Measurements from ENCODE around the gene CRELD1. TPM values are rescaled to one million over a fixed set of nuclear protein-coding genes. Genes with fewer than 3 reads are reported as not detected.

CRELD1 gene
- total and polyA plus RNA-seq, 9 of the 15 experiments (the other 6 are each of a cell fraction or from before 2014, with no cell fraction given), result 3.3 to 25.8 (median 16.5) TPM

DNA sequence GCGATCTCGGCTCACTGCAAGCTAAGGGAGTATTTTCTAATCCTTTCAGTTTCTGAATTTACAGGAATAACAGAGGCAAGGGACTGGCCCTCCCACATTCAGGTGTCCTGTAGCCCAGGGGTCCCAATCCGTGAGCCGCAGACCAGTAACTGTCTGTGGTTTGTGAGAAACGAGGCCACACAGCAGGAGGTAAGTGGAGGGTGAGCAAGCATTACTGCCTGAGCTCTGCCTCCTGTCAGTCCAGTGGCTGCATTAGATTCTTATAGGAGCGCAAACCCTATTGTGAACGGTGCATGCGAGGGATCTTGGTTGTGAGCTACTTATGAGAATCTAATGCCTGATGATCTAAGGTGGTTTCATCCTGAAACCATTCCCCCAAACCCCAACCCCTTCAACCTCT is 21.8 kb upstream of the CRELD1 start (continued):
- TF ChIP-seq ZBTB7A (IDR thresholded peaks at IDR 0.05; ENCODE audit: borderline replicate concordance, control insufficient read depth, low read depth, low read length) (peak; percentile 79), ZNF212 (CRISPR knock-in tag; IDR thresholded peaks at IDR 0.05) (no peak), MAFK (IDR thresholded peaks at IDR 0.05; ENCODE audit: low read length) (0 out of 2 replicates have a peak, but pooled peaks have one; percentile 20), JUND (IDR thresholded peaks at IDR 0.05; ENCODE audit: borderline replicate concordance, low read depth, low read length) (0 out of 2 replicates have a peak, but pooled peaks have one; percentile 16), JUND (tag; IDR thresholded peaks at IDR 0.05; ENCODE audit: borderline replicate concordance, low read depth, low read length) (no peak), NFE2 (IDR thresholded peaks at IDR 0.05; ENCODE audit: low read depth) (peak; percentile 77), RBBP5 (IDR thresholded peaks at IDR 0.05; ENCODE audit: borderline replicate concordance, insufficient read depth, low read length, poor library complexity, severe bottlenecking) (peak; percentile 5), SLC30A9 (CRISPR knock-in tag; IDR thresholded peaks at IDR 0.05) (no peak), NONO (IDR thresholded peaks at IDR 0.05; ENCODE audit: low read depth in 2 of 2, low read length in 1 of 2) (0 out of 4 replicates have a peak, but pooled peaks of 1 of the 2 experiments have one; percentile 6), CXXC5 (CRISPR knock-in tag; IDR thresholded peaks at IDR 0.05) (0 out of 2 replicates have a peak, but pooled peaks have one; percentile 20), BHLHE40 (IDR thresholded peaks at IDR 0.05; ENCODE audit: low read length) (0 out of 2 replicates have a peak, but pooled peaks have one; percentile 36)
- TF ChIP-seq, protein P1, sequence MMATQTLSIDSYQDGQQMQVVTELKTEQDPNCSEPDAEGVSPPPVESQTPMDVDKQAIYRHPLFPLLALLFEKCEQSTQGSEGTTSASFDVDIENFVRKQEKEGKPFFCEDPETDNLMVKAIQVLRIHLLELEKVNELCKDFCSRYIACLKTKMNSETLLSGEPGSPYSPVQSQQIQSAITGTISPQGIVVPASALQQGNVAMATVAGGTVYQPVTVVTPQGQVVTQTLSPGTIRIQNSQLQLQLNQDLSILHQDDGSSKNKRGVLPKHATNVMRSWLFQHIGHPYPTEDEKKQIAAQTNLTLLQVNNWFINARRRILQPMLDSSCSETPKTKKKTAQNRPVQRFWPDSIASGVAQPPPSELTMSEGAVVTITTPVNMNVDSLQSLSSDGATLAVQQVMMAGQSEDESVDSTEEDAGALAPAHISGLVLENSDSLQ (IDR thresholded peaks at IDR 0.05), result peak; percentile 80
- TF ChIP-seq, protein P2, sequence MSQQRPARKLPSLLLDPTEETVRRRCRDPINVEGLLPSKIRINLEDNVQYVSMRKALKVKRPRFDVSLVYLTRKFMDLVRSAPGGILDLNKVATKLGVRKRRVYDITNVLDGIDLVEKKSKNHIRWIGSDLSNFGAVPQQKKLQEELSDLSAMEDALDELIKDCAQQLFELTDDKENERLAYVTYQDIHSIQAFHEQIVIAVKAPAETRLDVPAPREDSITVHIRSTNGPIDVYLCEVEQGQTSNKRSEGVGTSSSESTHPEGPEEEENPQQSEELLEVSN (IDR thresholded peaks at IDR 0.05; ENCODE audit: borderline replicate concordance in 1 of 2, extremely low read depth in 1 of 2, insufficient read depth in 1 of 2, insufficient read length in 1 of 2, low read depth in 1 of 2, low read length in 1 of 2, poor library complexity in 1 of 2, severe bottlenecking in 1 of 2), result peak in 1 of 2 experiments; percentile 38
- TF ChIP-seq, protein P3, sequence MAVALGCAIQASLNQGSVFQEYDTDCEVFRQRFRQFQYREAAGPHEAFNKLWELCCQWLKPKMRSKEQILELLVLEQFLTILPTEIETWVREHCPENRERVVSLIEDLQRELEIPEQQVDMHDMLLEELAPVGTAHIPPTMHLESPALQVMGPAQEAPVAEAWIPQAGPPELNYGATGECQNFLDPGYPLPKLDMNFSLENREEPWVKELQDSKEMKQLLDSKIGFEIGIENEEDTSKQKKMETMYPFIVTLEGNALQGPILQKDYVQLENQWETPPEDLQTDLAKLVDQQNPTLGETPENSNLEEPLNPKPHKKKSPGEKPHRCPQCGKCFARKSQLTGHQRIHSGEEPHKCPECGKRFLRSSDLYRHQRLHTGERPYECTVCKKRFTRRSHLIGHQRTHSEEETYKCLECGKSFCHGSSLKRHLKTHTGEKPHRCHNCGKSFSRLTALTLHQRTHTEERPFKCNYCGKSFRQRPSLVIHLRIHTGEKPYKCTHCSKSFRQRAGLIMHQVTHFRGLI (CRISPR knock-in tag; IDR thresholded peaks at IDR 0.05), result no peak
- TF ChIP-seq, protein P4, sequence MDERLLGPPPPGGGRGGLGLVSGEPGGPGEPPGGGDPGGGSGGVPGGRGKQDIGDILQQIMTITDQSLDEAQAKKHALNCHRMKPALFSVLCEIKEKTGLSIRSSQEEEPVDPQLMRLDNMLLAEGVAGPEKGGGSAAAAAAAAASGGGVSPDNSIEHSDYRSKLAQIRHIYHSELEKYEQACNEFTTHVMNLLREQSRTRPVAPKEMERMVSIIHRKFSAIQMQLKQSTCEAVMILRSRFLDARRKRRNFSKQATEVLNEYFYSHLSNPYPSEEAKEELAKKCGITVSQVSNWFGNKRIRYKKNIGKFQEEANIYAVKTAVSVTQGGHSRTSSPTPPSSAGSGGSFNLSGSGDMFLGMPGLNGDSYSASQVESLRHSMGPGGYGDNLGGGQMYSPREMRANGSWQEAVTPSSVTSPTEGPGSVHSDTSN (CRISPR knock-in tag; IDR thresholded peaks at IDR 0.05; ENCODE audit: low read depth), result no peak
- TF ChIP-seq, protein P4 (tag; conservative IDR thresholded peaks at IDR 0.05; ENCODE audit: low read depth), result 0 out of 2 replicates have a peak, but pooled peaks have one; percentile 15
- TF ChIP-seq, protein P5, sequence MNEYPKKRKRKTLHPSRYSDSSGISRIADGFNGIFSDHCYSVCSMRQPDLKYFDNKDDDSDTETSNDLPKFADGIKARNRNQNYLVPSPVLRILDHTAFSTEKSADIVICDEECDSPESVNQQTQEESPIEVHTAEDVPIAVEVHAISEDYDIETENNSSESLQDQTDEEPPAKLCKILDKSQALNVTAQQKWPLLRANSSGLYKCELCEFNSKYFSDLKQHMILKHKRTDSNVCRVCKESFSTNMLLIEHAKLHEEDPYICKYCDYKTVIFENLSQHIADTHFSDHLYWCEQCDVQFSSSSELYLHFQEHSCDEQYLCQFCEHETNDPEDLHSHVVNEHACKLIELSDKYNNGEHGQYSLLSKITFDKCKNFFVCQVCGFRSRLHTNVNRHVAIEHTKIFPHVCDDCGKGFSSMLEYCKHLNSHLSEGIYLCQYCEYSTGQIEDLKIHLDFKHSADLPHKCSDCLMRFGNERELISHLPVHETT (CRISPR knock-in tag; conservative IDR thresholded peaks at IDR 0.05 in 1 of 2, IDR thresholded peaks at IDR 0.05 in 1 of 2), result 0 out of 4 replicates have a peak, but pooled peaks of 1 of the 2 experiments have one; percentile 45
- TF ChIP-seq, protein P6, sequence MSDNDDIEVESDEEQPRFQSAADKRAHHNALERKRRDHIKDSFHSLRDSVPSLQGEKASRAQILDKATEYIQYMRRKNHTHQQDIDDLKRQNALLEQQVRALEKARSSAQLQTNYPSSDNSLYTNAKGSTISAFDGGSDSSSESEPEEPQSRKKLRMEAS (CRISPR knock-in tag; IDR thresholded peaks at IDR 0.05), result 0 out of 2 replicates have a peak, but pooled peaks have one; percentile 2
